ENCODE data around the gene MS4A6A. TPM values are rescaled to one million over a fixed set of nuclear protein-coding genes. Genes with fewer than 3 reads are reported as not detected.

The MS4A6A gene
- not detected for polyA plus RNA-seq (2012; ENCODE audit: insufficient read length, low read depth)

- TF ChIP-seq REST (IDR thresholded peaks at IDR 0.05; ENCODE audit: insufficient read depth in 1 of 2, low read depth in 2 of 2, low read length in 2 of 2), result no peak
- no peak for TF ChIP-seq FOXP2 (optimal IDR thresholded peaks at IDR 0.05; ENCODE audit: borderline replicate concordance, extremely low read depth, extremely low read length, insufficient read depth)
- no peak for TF ChIP-seq SIN3A (IDR thresholded peaks at IDR 0.05; ENCODE audit: borderline replicate concordance, insufficient read depth, low read length)
- no peak for TF ChIP-seq POLR2AphosphoS5 (IDR thresholded peaks at IDR 0.05; ENCODE audit: low read depth, low read length)
Measured at GRCh38 chr11:60182541-60183330, at the start of gene MS4A6A. Gene MS4A6A (minus strand): TSS chr11:60183083. CDS start chr11:60181727, 1,356 bp downstream.

DNA sequence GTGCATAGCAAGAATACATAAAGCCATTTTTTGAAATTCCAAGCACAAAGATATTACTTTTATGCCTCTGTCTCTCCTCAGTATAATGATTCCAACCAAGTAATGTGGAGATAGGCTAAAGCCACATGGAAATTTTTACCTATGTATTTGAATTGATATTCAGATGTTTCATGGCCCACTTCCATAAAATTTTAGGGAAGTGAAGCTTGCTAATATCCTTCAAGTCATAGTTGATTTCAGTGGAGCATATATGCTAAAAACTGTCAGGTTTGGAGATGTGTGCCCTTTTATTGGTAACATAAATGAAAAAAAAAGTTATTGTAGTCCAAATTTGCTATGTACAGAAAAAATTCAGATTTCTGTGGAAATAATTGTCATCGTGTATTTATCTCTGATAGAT, 47.8 kb upstream of the MS4A6A start:
- TF ChIP-seq POLR2AphosphoS5 (IDR thresholded peaks at IDR 0.05; ENCODE audit: low read depth, low read length), result no peak
- TF ChIP-seq REST (IDR thresholded peaks at IDR 0.05; ENCODE audit: insufficient read depth in 1 of 2, low read depth in 2 of 2, low read length in 2 of 2), result no peak
- TF ChIP-seq TAF1 (IDR thresholded peaks at IDR 0.05; ENCODE audit: borderline replicate concordance, insufficient read depth, low read length), result no peak
- no peak for TF ChIP-seq FOXP2 (optimal IDR thresholded peaks at IDR 0.05; ENCODE audit: borderline replicate concordance, extremely low read depth, extremely low read length, insufficient read depth)
- no peak for TF ChIP-seq SIN3A (IDR thresholded peaks at IDR 0.05; ENCODE audit: borderline replicate concordance, insufficient read depth, low read length)

GRCh38 chr11:60222141-60222540, 39.3 kb upstream of the MS4A6A start:
- TF ChIP-seq SIN3A (IDR thresholded peaks at IDR 0.05; ENCODE audit: borderline replicate concordance, insufficient read depth, low read length) (no peak), FOXP2 (optimal IDR thresholded peaks at IDR 0.05; ENCODE audit: borderline replicate concordance, extremely low read depth, extremely low read length, insufficient read depth) (no peak), REST (IDR thresholded peaks at IDR 0.05; ENCODE audit: insufficient read depth in 1 of 2, low read depth in 2 of 2, low read length in 2 of 2) (no peak)

- no peak for TF ChIP-seq FOXP2 (optimal IDR thresholded peaks at IDR 0.05; ENCODE audit: borderline replicate concordance, extremely low read depth, extremely low read length, insufficient read depth)
- no peak for TF ChIP-seq POLR2AphosphoS5 (IDR thresholded peaks at IDR 0.05; ENCODE audit: low read depth, low read length)
- TF ChIP-seq SIN3A (IDR thresholded peaks at IDR 0.05; ENCODE audit: borderline replicate concordance, insufficient read depth, low read length), result no peak
- TF ChIP-seq TAF1 (IDR thresholded peaks at IDR 0.05; ENCODE audit: borderline replicate concordance, insufficient read depth, low read length), result no peak
- no peak for TF ChIP-seq REST (IDR thresholded peaks at IDR 0.05; ENCODE audit: insufficient read depth in 1 of 2, low read depth in 2 of 2, low read length in 2 of 2)
Measured at GRCh38 chr11:60221692-60222091, 38.8 kb upstream of the MS4A6A start.
